ENCODE data around the gene NDST3.

Gene NDST3

DNA sequence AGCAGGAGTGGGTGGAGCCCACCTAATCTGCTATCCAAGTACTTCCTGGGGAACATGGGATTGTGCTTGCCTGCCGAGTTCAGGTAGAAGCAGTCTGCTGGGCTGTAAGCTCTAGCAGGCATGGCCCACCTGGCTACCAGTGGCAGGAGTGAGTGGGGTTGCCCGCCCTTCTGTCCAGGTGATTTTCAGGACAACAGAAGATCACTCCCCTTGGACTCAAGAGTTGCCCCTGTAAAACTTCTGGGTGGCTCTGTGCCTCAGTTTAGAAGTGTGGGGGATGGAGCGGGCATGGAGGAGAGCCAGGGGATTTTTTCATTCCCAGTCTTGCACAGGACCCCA, 43.5 kb downstream of the NDST3 start:
- FAIRE-seq (no peak), DNase-seq (ENCODE audit: low spot score) (no peak)

DNA sequence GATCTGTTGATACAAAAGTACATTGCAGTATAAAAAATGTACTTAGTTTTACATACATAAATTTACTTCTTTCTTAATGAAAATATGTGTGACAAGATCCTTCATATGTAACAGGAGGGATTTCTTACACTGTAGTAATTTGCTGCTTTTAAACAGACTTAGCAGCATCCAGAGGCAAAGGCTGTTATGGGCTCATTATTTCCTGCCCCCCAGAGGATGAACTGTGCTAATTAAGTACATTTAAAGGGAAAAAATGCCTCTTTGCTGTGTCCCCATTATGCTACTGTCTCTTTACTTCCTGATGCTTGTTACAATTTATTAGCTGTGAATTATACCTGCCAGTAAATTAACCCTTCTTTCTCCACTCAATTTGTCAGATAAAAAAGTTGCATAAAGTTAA, 47.1 kb downstream of the NDST3 start:
- no peak for FAIRE-seq
- DNase-seq (ENCODE audit: low spot score) = no peak

DNA sequence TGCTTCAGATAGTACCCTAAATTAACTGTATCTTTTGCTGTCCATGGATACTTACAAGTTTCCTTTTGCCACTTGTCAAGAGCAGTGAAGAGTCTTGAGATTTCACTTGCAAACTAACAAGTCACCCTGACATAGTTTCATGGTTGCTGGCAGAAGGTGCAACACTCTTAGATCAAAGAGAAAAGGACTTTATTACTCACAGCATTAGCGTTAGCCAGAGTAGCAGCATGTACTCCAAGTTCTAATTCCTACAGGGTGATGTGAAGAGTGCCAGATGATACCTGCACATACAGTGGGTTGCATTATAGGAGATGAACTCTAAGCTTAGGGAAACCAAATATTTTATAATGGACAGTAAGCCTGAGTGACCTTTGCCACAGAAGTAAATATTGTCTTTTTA, 47.9 kb downstream of the NDST3 start:
- FAIRE-seq (no peak), DNase-seq (ENCODE audit: low spot score) (no peak)

DNA sequence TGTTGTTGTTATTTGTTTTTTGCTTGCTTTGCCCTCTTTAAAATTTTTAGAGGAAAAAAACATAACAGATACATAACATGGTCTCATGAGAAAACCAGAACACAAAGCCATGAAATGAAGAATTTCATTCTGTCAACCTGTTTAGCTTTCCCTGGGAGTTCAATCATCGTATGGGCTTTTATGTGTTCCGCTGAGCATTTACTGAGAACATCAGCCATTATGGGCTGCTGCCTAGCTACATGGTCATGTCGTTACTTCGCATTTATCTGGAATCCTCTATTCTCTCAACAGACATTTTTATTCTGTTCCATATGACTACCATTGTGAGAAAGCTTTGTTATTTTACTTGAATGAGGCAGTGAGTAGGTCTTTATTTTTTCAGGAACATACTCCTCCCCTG, 51.4 kb downstream of the NDST3 start:
- DNase-seq (ENCODE audit: low spot score) (no peak), FAIRE-seq (no peak)

DNA sequence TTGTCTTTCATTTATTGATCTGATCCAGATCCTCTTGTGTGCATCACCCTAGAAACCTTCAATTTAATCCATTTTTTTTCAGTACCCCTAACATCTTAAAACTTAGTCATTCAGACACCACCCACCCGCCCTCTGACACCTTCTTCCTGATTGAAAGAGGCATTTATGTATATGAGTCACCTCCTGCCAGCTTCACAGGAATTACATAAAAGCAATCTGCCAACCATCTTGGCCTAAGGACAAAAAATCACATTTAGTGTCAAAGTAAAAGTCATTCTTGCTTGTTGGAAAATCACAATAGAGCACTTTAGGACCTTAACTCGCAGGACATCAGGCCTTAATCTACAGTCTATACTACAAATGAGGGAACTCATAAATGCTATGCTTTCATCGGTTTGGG, 52.1 kb downstream of the NDST3 start:
- no peak for FAIRE-seq

DNA sequence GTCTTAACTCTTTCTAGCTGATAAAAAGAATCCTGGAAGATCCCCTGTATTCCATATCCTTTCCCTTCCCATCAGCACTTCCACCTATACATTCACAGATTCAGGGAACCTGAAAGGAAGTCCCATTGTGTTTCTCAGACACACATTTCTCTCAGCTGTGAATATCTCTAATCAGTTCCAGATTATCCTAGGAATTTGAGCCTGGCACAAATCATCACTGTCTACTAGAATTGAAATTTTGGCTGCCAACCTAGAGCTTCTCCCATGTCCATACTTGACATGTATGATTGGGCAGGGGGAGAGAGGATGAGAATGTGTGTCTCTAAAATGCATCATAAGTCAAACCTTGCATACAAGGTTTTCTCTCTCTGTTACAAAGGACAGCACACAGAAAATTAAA, 53.1 kb downstream of the NDST3 start:
- DNase-seq (ENCODE audit: low spot score) (no peak), FAIRE-seq (no peak)

More for the DNA sequence above, 52.1 kb downstream of the NDST3 start:
- no peak for DNase-seq (ENCODE audit: low spot score)

DNA sequence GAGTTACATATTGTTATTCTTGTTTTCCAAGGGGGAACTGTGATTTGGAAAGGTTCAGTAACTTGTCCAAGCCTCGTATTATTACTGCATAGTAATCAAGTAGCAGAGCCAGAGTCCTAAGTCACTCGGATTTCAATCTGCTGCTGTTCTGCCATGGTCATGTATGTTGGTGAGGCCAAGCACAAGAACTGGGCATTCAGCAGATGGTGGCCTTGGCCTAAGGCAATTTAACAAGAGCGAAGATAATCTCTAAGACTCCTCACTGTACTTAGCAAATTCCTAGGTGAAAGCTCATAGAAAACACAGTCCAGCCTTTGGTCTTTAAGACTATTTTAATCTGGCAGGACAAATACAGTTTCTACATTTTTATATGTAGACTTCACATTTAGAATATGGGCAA, 64.8 kb downstream of the NDST3 start:
- DNase-seq (ENCODE audit: low spot score) (no peak), FAIRE-seq (no peak)

DNA sequence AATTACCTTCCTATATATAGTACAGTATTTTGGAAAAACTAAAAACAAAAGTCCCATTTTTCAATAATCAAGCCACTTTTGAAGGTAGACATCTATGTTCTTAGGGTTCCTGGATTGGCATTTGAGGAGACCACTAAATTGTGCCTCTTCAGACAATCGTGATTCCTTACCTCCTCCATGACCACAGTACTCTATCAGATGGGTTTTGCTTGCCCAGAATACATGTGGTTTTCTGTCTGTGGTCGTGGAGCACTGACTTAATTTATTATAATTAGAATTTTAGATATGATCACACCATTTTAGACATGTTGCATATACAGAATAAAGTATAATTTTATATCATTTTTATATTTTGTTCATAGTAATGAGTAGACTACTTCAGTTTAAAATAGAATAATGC, 67.9 kb downstream of the NDST3 start:
- FAIRE-seq (no peak), DNase-seq (ENCODE audit: low spot score) (no peak)

DNA sequence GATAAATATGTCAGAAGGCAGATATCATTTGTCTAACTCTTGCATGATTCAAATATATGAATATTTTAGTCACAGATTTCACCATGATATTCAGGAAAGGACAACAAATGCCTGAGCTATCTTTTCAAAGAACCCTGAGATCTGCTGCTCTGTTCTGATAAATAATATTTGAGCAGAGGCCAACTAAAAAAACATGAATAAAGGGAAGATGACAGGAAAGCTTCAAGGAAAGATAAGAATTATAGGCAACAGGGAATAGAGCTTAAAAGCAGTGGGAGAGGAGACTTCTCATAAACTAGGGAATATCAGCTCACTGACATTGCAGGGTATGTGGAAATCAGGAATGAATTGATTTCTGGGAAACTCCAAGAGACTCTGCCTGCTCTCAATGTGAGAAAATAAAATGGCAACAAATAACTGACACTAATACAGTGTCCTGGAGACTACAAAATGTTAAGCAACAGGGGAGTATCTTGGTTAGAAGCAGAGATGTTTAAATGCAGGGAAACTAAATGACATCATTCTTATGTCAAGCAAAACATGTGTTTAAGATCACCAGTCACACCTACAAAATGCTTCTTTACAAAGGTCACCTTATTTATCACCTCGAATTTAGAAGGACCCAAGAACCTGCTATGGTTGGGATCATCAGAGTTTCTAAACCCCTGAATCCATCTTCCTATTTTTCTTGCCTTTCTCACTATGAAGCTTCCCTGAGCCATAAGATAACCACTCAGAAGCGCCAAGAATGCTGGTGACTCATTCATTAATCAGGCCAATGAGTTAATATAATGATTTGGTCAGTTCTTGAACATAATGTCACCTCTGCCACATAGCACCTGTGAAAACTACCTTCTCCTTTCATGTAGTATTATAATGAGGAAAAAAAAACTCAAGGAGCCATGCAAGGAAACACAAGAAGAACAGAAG, 78.1 kb downstream of the NDST3 start:
- FAIRE-seq (no peak), DNase-seq (ENCODE audit: low spot score) (no peak)

DNA sequence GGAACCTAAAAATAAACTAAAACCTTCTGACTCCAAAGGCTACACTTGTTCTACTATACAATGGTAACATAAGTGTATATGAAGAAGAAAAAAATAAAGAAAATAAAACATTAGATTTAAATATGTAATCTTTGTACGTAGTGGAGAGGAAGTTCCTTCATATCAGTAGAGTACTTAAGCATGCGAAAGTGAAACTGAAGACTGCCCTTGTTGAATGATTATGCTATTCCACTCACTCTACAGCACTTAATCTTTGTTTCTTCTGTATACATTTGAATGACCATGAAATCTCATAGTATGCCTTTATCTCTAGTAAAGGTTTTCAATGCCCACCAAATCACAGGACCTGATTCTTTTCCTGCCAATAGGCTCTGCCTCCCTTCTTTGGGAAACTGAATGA, 78.9 kb downstream of the NDST3 start:
- FAIRE-seq = no peak
- no peak for DNase-seq (ENCODE audit: low spot score)

DNA sequence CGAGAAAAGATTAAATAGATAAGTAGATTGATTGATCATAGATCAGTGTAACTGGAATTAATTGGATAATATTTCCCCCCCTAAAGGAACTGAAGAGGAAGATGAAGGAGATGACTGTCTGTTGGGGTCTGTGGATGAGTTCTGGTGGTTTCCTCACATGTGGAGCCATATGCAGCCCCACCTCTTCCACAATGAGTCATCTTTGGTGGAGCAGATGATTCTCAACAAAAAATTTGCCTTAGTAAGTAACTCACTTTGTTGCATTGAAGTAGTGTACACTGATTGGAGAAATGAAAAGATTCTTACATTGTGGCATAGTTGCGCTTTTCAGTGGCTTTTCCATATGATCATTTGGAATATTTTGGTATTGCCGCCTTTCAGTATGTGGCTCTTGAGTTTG, 80.4 kb downstream of the NDST3 start:
- FAIRE-seq = no peak

DNA sequence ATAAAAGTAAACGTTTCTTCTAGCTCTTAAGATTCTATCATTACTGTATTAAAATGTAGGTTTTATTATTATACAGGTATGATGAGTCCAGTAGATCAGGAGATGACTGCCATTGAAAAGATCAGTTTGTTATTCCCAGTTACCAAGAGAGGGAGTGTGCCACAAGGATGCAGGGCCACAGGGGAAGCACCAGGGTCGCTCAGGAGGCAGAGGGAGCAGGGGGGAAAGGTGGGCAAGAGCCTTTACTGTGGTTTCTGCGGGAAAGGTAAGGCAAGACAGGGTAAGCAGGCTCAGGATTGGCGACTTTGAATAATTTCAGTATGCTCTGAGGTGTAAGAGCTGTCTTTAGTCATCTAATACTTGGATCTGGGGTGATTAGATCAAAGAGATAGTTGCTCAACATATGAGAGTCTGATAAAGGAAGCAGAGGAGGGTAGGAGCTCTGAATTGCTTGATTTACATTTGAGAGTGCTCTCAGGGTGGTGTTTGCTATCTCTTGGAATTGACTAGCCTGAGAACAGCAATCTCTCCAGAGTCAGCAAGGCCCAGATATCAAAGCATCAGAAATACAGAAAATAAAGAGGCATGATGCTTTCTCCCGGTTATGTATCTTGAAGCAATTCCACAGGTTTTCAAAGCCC, 86.0 kb downstream of the NDST3 start:
- FAIRE-seq (no peak), DNase-seq (ENCODE audit: low spot score) (no peak)

More for the DNA sequence above, 80.4 kb downstream of the NDST3 start:
- no peak for DNase-seq (ENCODE audit: low spot score)

DNA sequence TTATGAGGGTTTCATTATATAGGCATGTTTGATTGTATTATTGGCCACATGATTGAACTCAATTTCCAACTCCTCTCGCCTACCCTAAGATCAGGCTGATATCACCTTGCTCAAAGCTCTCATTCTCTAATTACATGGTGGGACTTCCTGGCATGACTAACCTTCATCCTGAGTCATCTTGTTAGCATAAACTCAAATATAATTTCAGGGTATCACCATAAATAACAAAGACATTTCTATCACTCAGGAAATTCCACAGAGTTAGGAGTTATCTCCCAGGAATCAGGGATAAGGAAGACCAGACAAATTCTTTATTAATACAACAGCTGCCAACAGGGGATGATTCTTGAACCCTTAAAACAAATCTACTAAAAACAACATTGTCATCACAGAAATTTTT, 90.7 kb downstream of the NDST3 start:
- DNase-seq (ENCODE audit: low spot score) = no peak
- no peak for FAIRE-seq

DNA sequence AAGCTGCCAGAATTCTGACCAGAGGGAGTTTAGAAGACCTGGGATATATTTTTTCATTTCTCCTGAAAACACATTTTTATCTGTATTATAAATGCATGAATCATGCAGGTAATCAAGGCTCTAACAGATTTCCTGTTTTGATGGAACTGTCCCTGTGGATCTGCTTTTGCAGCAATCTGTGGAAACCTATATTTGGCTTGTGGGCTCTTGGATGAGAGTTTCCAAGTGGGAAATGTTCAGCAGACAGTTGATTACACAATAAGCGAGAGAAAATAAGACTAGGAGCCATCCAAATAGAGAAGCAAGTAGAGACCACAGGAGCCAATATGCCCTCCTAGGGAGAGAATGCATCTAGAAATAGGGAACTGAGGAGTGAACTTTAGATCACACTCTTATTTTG, 105.0 kb downstream of the NDST3 start:
- FAIRE-seq = no peak
- DNase-seq (ENCODE audit: low spot score) = no peak

DNA sequence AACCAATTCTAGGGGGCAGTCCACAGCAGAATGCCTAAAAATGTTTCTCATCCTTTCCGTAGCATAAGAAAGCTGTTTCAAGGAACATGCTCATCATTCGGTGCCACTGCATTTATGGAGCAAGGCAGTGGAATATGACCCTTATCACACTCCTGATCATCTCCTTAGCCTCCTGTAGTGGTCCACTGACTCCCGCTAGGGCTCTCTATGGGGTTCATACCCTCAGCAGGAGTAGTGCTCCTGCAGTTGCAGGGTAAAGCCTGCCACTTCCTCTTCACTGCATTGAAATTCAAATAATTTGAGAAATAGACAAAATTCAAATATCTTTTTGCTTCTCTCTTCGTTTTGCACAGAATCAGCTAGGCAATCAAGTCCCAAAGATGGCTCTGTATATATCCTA, 107.0 kb downstream of the NDST3 start:
- no peak for DNase-seq (ENCODE audit: low spot score)
- no peak for FAIRE-seq

DNA sequence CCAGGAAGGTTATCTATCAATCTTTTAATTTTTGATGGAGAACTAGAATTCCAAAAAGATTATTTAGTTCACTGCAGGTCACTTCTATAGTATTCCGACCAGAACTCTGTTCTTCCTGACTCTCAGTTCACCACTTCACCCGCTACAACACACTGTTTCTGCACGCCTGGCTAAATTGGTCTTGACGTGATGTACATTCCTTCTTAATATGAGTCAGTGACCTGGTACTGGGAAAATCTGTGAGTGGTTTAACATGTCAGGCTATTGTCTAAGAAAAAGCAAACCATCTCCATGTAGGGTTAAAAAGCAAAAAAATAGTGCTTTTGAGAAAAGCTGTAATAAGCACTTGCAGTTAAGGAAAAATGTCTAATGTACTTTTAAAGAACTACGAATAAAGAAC, 120.4 kb downstream of the NDST3 start:
- no peak for FAIRE-seq
- DNase-seq (ENCODE audit: low spot score) = no peak

DNA sequence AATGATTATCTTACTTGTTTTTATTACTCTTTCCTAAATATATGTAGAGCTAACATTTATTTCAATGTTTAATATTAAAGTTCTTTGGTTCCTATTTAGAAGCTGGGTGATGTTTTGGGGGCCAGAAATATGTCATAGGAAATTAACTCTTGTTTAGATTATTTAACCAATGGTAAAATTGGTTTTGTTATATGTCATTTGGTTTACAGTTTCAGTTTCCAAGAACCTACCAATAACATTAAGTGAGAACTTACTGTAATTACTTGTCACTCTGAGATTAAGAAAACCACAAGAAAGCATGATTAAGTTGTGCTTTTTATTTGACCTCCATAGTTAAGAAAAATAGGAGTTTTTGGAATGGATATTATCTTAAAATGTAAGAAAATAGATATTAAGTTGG, 121.2 kb downstream of the NDST3 start:
- no peak for DNase-seq (ENCODE audit: low spot score)
- no peak for FAIRE-seq

DNA sequence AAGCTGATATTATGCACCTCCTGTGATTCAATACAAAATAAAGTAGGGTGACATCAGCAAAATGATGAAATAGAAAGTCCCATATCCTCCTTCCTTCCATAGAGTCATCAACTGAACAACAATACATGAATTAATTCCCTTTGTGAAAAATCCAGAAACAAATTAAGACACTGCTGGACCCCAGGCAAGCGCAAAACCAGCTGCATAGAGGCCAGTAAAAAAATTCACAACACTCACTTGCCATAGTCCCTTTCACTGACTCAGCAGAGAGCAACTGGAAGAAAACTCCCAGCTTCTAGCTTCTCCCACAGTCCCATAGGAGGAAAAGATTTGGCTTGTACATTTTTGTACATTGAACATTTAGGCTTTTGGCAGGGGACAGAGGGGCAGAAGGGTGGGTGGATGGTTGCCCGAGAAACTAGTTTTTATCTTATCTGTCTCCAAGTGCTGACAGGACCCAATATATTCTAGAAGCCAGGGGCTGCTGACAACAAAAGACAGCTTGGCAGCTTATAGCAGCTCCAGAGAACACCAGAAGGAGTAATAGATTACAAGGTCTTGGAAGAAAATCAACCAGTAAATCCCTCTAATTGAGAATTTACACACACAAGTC, 124.6 kb downstream of the NDST3 start:
- FAIRE-seq (no peak), DNase-seq (ENCODE audit: low spot score) (no peak)

DNA sequence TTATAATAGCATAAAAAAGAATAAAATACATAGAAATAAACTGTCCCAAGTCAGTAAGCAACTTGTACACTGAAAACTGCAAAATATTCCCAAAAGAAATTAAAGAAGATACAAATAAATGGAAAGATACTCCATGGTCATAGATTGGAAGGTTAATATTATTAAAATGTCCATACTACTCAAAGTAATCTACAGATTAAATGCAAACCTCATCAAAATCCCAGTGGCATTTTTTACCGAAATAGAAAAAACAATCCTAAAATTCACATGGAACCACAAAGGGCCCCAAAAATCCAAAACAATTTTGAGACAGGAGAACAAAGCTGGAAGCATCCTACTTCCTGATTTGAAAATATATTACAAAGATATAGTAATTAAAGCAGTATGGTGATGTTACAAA, 133.0 kb downstream of the NDST3 start:
- DNase-seq (ENCODE audit: low spot score) = no peak
- FAIRE-seq = no peak

DNA sequence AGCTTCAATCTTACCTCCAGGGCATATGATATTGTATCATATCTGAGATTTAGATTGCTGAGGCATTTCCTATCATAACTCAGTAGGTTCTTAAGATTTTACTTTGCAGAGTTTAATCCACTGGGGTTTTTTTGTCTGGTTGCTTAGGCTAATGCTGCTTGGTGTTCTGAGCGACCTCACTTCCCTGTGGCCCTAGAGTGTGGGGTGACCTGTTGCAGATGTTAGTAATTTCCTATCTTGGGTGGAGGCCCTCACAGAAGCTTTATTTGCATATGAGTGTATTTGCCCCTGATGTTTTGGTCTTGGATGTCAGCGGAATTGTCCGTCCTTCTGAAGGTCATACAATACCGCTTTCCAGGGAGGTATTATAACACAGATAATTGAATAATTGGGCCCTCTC, 137.1 kb downstream of the NDST3 start:
- FAIRE-seq (no peak), DNase-seq (ENCODE audit: low spot score) (no peak)

DNA sequence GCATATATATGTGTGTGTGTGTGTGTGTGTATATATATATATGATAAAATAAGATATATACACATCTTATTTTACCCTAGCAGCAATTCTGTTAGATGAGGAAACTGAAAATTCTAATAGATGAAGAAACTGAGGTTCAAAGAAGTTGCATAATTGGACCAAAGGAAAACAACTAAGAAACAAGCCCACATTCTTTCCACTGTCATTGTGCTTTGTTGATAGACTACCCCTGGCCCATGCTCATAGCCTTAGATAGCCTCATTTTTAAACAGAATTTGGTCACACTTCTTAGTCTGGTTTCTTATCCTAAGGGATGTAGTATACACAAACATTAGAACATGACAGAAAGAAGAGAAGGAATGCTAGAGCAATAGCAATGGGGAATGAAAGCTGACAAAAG, 138.8 kb downstream of the NDST3 start:
- no peak for FAIRE-seq
- DNase-seq (ENCODE audit: low spot score) = no peak

DNA sequence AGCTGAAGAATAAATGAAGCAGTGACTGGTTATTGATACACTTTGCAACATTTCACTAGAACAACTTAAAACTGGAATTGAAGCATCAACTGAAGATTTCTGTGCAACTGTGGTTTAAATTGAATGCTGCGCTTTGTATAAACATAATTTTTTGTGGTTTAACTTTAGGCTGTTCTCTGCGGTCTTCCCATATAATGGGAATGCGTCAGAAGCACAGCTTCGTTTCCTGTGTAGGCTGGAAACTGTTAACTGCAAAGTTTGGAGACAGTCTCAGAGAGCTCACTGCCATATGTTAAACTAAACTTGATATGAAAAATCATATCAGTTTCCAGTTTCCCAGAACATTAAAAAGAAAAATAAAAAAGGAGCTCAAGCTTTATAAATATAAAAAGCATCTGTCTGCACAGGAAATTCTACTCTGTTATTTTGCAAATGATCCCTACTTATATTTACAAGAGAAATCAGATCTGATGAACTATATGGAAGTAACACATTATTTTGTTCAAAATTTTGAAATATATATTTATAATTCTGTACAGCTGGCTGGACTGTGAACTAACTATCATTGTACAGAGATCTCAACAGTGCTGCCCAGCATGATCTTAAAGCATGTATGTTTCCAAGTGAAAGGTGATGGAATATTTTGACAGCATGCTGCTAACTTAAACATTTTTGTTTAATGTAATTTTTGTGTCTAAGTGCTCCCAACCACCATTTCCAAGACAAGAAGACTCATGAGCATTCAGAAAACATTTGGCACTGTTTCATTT, 139.9 kb downstream of the NDST3 start:
- DNase-seq (ENCODE audit: low spot score) = no peak

More for the DNA sequence above, 139.9 kb downstream of the NDST3 start:
- no peak for FAIRE-seq
